GM13976 (cell line): ENCODE results near the gene MYL7.

Experiments used
- DNase-seq: peaks from one replicate; pipeline ENCODE4 v3.0.0; 2012; ENCODE audit warnings: low spot score
- in situ Hi-C: fragments of 300-500 bp; cut with MboI; formaldehyde crosslinking; loops from one replicate; pipeline ENCODE4 v1.12.0; 2022; ENCODE audit warnings: low sequenced_read_pairs, mixed read lengths, inconsistent platforms; ENCODE audit not compliant: unreplicated experiment
- TF ChIP-seq, protein P1 (sequence below): IDR thresholded peaks from 2 replicates; pipeline ENCODE4 v1.5.1; 2012; ENCODE audit warnings: borderline replicate concordance, mild to moderate bottlenecking; ENCODE audit not compliant: insufficient read depth; ENCODE audit errors: extremely low read depth, missing control alignments, control extremely low read depth

MYL7 gene

GRCh38 chr7:44154703-44155102 lies 13.6 kb upstream of the MYL7 start:
- in situ Hi-C loops = no loop called here
- DNase-seq = no peak
- TF ChIP-seq, protein P1, sequence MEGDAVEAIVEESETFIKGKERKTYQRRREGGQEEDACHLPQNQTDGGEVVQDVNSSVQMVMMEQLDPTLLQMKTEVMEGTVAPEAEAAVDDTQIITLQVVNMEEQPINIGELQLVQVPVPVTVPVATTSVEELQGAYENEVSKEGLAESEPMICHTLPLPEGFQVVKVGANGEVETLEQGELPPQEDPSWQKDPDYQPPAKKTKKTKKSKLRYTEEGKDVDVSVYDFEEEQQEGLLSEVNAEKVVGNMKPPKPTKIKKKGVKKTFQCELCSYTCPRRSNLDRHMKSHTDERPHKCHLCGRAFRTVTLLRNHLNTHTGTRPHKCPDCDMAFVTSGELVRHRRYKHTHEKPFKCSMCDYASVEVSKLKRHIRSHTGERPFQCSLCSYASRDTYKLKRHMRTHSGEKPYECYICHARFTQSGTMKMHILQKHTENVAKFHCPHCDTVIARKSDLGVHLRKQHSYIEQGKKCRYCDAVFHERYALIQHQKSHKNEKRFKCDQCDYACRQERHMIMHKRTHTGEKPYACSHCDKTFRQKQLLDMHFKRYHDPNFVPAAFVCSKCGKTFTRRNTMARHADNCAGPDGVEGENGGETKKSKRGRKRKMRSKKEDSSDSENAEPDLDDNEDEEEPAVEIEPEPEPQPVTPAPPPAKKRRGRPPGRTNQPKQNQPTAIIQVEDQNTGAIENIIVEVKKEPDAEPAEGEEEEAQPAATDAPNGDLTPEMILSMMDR = no peak

DNA sequence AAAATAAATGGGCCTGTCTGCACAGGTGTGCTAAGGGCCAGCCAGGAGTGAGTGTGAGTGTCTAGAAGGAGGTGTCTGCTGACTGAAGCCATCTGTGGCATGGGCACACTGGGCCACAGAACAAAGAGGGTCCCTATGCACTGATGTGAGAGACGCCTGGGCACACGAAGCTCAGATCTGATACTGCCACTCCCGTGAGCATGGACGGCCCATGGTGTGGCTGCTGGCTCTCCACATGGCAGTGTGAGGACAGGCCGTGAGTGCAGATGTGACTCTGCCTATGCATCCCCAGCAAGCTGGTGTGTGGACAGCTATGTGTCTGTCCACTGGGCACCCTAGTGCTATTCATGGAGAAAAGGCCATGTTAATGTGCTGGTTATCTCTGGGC lies 12.8 kb upstream of the MYL7 start:
- TF ChIP-seq, protein P1 = no peak
- peak; percentile 19 for DNase-seq
- in situ Hi-C loops = no loop called here

DNA sequence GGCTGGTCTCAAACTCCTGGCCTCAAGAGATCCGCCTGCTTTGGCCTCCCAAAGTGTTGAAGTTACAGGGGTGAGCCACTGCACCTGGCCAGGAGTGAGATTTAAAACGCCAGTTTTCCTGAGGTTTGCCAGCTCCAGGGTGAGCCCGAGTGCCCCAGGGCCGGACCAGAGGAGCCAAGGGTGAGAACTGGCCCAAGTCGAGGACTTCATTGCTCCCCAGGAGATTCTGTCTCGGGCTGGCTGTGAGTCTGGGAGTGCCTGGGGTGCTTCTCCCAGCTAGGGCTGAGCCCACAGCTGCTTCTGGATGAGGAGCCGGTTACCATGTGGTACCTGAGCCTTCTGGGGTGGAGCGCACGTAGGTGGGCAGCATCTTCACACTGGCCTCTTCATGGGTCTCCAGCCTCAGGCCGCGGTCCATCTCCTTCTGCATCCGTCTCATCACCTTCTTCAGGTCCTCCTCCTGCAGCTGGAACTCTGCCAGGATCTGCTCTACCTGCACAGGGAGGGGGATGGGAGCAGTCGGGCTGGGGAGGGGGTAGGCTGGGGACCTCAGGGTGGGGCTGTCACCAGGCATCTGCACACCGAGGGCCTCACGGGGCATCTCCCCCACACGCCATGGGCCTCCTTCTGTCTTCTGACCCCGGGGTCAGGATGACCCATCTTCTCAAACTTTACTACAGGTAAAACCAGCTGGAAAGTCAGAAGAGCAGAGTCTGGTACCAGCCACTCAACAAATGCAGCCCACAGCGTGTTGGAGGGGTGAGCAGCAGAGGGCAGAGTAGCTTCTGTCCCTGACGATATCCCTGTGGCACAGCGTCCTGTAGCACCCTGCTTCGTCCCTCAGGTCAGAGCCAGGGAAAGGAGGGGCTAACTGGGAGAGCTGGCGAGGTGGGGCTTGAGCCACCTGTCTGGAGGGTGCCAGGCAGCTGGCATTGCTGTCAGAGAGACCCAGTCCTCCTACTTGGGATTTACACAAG lies 12.1 kb upstream of the MYL7 start:
- DNase-seq = no peak
- TF ChIP-seq, protein P1 = no peak
- in situ Hi-C loops = no loop called here

DNA sequence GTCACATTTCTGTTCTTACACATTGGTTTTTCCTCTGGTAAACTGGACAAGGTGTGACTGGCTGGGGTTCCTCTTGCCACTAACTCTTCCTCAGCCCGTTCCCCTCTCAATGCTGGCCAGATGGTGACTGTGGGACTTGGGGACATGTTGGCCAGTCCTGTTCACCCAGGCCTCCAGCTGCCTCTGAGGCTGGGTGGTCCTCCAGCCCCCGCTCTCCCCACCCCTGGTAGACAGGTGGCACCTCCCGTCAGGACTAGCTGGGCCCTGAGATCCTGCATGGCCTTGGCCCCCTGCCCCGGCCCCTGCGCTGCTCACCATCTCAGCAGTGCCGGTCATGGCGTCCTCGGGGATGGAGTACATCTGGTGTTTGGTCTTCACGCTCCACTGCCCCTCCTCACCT lies 10.8 kb upstream of the MYL7 start:
- DNase-seq = no peak
- TF ChIP-seq, protein P1 = no peak
- in situ Hi-C loops = no loop called here

- peak; percentile 23 for DNase-seq
- in situ Hi-C loops = no loop called here
- TF ChIP-seq, protein P1 = no peak
Measured at GRCh38 chr7:44150966-44151941, 10.1 kb upstream of the MYL7 start.

GRCh38 chr7:44150466-44150832 lies 9.3 kb upstream of the MYL7 start:
- in situ Hi-C loops = no loop called here
- TF ChIP-seq, protein P1 = no peak
- DNase-seq = peak; percentile 55
